Stimulated activated CD4-positive, alpha-beta T cell treated with anti-CD3 and anti-CD28 coated beads, Interleukin-12 subunit alpha, Interleukin-12 subunit beta, amount 100 ng/mL, for 24 hours (primary cell): ENCODE results near the gene GYPE.
A peak's percentile ranks its signal among the peaks of the same experiment; 100 is the strongest.
"Not testable (repeated sequence)": the region's sequence is repeated elsewhere in the genome, so short reads cannot be mapped to it uniquely, and the experiment has no call there.

Experiments used
- DNase-seq, 2 experiments: peaks; one replicate each; pipeline ENCODE4 v3.0.0-alpha.2; 2020; ENCODE audit warnings: low read depth in 2 of 2

Gene GYPE

GRCh38 chr4:143905440-143905839 is at the start of gene GYPE:
TSS of gene GYPE (minus strand) at chr4:143905559. CDS start at chr4:143905507, 52 bp downstream.
- not testable (repeated sequence) for DNase-seq

DNA sequence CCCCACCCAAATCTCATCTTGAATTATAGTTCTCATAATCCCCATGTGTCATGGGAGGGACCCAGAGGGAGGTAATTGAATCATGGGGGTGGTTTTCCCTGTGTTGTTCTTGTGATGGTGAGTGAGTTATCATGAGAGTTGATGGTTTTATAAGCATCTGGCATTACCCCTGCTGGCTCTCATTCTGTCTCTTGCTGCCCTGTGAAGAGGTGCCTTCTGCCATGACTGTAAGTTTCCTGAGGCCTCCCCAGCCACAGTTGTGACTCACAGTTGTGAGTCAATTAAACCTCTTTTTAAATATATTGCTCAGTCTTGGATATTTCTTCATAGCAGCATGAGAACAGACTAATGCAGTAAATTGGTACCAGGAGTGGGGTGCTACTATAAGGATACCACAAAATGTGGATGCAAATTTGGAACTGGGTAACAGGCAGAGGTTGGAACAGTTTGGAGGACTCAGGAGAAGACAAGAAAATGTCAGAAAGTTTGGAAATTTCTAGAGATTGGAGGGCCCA is 46.2 kb upstream of the GYPE start:
- DNase-seq = not testable (repeated sequence)

- DNase-seq = not testable (repeated sequence)
These were observed 45.6 kb upstream of the GYPE start for GRCh38 chr4:143950967-143951366.

DNA sequence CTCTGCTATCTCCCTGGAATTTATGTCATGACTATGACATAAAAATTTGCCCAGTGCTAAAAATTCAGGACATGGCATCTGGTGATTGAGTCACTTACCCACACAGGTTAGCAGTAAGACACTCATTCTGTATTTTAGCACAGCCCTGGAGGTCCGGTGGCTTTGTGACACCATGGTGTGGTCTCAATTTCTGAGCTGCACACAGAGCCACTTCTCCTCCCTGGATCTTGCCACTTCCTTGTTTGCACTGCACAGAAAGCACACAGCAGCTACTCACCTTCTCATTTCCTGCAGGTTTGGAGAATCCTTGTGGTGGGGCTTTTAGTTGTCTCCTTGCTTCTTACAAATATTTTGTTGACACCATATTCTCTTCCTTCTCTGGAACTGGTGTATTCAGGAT is 44.8 kb upstream of the GYPE start:
- not testable (repeated sequence) for DNase-seq

DNA sequence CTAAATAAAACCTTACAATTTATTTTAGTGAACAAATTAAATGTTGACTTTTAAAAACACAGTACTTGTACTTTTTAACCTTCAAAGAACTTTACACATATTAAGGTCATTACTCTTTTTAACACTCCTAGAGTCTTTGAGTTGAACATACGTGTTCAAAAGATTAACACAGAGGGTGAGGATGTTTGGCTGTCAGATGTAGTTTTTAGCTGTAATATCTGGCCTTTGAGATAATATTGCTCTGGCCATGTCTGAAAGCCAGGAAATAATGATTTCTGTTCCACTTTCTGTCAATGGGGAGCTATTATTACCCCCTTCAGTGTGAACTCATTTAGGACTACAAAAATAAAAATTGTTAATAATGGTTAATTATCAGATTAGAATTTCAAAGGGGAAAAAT is 42.1 kb upstream of the GYPE start:
- not testable (repeated sequence) for DNase-seq

DNA sequence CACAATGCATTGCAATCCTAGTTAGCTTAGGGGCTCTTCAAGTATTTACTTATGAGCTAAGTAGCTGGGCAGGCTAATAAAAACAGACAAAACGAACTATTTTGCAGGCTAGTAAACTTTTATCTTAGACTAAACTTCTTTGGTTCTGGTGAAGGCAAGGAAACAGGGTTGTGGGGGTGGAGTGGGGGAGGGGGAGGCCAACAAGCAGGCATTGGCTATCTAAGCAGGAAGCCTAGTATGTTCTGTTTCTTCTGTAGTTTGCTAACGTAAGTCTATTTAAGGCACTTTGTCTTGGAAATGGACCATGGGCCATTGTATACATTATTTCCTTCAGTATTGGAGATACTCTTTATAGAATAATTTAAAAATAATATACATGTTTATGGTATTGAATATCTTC is 35.3 kb upstream of the GYPE start:
- DNase-seq = not testable (repeated sequence)

GRCh38 chr4:143939528-143939927 is 34.2 kb upstream of the GYPE start:
- no peak for DNase-seq

GRCh38 chr4:143938890-143939289 is 33.5 kb upstream of the GYPE start:
- DNase-seq = not testable (repeated sequence)

DNA sequence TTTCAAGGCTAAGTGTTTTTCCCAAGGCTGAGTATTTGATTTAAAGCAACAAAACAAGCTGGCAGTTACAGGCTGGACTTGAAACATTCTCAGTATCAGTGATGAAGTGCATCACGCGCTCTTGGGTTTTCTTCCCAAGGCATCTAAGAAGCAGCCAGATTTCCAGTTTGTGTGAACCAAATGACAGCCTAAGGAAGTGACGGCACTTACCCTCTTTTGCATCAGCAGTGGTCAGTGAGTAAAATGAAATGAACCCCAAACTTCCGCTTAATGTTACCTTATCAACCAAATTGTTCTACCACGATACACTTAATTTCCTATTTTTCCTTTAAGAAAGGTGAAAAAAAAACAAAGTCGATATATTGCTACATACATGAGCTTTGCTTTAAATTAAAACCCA is 15.8 kb upstream of the GYPE start:
- no peak for DNase-seq

DNA sequence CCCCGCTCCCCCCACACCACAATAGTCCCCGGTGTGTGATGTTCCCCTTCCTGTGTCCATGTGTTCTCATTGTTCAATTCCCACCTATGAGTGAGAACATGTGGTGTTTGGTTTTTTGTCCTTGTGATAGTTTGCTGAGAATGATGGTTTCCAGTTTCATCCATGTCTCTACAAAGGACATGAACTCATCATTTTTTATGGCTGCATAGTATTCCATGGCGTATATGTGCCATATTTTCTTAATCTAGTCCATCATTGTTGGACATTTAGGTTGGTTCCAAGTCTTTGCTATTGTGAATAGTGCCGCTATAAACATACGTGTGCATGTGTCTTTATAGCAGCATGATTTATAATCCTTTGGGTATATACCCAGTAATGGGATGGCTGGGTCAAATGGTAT is 11.1 kb upstream of the GYPE start:
- DNase-seq = not testable (repeated sequence)

DNA sequence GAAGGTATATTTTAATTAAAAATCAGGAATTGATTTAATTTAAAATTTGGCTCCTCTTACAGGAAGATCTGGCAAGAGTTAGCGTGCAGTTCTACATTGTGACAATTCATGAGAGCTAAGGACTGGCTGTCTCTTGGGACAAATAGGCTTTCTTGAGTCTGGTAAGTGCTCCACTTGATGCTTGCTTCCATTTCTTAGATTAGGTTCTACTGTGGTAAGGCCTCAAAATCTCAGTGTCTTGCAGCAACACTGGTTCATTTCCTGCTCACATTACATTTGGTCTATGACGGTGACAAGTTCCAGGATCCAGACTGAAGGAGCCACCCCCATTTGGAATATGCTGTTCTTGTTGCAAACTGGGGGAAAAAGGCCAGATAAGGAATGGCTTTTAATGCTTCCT is 7.1 kb upstream of the GYPE start:
- DNase-seq = not testable (repeated sequence)

- peak; percentile 18 to 24 for DNase-seq
These were observed 6.4 kb upstream of the GYPE start for GRCh38 chr4:143911528-143912417.

DNA sequence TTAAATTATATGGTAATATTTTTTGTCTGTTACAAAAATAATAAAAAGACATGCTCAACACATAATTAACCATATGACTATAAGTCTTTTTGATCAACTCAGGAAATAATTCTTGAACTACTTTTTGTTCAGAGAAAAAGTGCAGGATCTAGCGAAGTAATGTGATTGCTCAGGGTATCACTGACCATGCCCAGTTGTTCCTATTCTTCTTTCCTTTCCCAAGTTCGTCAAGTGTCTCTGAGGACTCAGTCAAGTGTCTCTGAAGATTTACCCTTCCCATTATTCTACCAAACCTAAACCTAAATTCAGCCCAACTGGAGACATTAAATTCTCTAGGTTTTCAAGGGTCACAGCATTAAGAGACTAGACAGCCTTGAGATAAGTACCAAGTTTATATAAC is 5.5 kb upstream of the GYPE start:
- not testable (repeated sequence) for DNase-seq

DNA sequence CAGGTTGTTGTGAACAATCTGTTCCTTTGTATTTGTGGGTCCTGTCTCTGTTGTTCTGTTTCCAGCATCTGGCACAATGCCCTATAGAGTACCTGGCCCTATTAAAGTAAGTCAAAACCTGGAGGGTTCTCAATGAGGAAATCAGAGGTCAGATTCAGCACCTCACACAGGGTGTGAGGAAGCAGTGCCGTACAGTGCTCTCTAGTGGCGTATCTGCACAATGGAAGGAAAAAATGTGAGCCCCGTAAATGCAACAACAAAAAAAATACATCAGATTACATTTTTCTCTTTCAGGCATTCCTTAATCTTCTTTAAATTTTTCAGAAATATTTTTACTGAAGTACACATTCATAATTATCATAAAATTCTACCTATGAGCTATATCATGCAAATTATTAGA is 2.5 kb upstream of the GYPE start:
- DNase-seq = not testable (repeated sequence)

- DNase-seq = not testable (repeated sequence)
These were observed 928 bp downstream of the GYPE start for GRCh38 chr4:143904431-143904830.

DNA sequence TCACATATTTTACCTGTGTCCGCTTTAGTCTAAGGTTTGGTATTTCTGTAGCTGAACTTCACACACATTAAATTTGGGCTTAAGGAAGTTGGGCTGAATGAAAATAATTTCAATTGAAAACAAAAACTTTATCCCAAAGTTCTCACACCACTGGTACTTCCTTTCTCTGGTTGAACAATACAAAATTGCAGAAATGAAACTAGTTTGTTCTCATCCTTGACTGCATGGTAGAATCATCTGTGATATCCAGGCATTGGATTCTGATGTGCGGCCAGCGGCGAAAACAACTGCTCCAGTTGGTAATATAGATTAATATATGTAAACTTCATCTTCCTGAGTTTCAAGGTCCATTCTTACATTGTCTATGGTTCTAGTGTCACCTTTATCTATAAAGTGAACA is 15.0 kb downstream of the GYPE start:
- not testable (repeated sequence) for DNase-seq

GRCh38 chr4:143888189-143888588 is 17.2 kb downstream of the GYPE start:
- DNase-seq = not testable (repeated sequence)

DNA sequence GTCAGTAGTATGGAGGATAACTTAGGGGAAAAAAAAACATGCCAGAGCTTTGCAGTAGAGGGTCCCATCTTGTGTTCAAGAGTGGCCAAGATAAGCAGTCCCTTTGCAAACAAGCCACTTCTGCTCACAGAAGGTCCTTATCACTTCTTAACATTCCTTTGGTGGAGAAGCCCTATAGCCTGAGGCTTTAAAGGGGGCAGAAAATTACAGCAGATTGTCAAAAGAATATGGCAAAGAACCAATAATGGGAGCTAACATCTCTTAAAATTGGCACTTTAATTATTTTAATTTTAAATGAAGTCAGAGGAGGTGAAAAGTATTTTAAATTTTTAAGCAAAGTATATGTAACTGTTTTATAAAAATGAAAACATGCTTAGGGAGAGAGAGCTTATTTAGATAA is 20.4 kb downstream of the GYPE start:
- not testable (repeated sequence) for DNase-seq

GRCh38 chr4:143883529-143883928 is 21.8 kb downstream of the GYPE start:
- no peak for DNase-seq

- DNase-seq = no peak
These were observed 22.5 kb downstream of the GYPE start for GRCh38 chr4:143882892-143883291.

DNA sequence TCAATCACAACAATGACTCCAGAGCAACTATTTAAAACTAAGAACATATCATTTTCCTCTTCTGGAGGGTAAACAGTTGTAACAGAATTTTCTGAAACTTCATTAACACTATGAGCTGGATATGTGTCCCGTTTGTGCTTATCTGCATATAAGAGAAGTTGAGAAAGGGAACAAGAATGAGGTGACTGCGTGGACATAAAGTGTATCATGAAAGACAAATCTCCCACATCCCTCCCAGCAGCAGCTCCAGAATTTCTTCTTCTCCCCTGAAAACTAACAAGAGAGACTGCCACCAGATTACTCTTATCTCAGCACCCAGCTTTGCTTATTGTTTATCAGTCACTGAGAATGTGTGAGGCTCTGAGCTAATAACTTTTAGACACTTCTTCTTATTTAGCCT is 25.8 kb downstream of the GYPE start:
- DNase-seq = not testable (repeated sequence)

DNA sequence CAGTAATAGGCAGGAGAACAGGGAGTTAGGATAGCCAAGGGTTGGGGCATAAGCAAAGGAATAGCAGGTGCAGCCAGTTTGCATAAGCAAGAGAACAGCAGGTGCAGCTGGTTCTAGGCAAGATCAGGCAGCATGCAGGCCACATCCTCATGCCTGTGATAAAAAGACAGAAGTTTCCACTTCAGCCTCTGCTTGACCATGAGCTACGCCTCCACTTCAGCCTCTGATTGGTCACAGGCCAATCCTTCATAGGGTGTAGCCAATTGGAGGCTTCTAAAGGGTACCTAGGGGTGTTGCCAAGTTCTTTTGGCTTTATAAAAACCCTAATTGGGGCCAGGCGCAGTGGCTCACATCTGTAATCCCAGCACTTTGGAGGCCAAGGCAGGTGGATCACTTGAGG is 30.0 kb downstream of the GYPE start:
- not testable (repeated sequence) for DNase-seq
